Lower leg skin (tissue), 3 donors: ENCODE data around the gene GHITM.

ENCODE experiments used
- POLR2A ChIP-seq, 2 donors: fragments of 450-650 bp; IDR thresholded peaks; one replicate each; pipeline ENCODE4 v1.6.1; 2016 to 2017; ENCODE audit warnings: antibody characterized with exemption in 2 of 2, mild to moderate bottlenecking in 1 of 2, moderate library complexity in 1 of 2
- TF ChIP-seq, protein P1 (sequence below), 3 donors: fragments of 450-650 bp; IDR thresholded peaks; one replicate each; pipeline ENCODE4 v1.5.1; 2016; ENCODE audit warnings: antibody characterized with exemption in 3 of 3, mild to moderate bottlenecking in 3 of 3, moderate library complexity in 2 of 3

- TF ChIP-seq, protein P1, sequence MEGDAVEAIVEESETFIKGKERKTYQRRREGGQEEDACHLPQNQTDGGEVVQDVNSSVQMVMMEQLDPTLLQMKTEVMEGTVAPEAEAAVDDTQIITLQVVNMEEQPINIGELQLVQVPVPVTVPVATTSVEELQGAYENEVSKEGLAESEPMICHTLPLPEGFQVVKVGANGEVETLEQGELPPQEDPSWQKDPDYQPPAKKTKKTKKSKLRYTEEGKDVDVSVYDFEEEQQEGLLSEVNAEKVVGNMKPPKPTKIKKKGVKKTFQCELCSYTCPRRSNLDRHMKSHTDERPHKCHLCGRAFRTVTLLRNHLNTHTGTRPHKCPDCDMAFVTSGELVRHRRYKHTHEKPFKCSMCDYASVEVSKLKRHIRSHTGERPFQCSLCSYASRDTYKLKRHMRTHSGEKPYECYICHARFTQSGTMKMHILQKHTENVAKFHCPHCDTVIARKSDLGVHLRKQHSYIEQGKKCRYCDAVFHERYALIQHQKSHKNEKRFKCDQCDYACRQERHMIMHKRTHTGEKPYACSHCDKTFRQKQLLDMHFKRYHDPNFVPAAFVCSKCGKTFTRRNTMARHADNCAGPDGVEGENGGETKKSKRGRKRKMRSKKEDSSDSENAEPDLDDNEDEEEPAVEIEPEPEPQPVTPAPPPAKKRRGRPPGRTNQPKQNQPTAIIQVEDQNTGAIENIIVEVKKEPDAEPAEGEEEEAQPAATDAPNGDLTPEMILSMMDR (IDR thresholded peaks at IDR 0.05): no peak
- no peak for TF ChIP-seq POLR2A (IDR thresholded peaks at IDR 0.05)
Observed at GRCh38 chr10:84138478-84139125, 707 bp upstream of the GHITM start.
